PC-3 (cell line): ENCODE results near the gene AASDHPPT. TPM values are rescaled to one million over a fixed set of nuclear protein-coding genes. Genes with fewer than 3 reads are reported as not detected.

Source experiments
- ATAC-seq: fragments of 200-7000 bp; cut with Tn5 transposase; 2 replicates; pipeline ENCODE4 v1.9.1; 2020; ENCODE audit warnings: mild to moderate bottlenecking, moderate library complexity
- Bru-seq: library from RNA; stranded (reverse); fragments of 400-500 nt; gene quantifications from one replicate; lab custom pipeline; 2021; lab: Mats Ljungman, UMichigan
- BruChase-seq, 2 experiments: library from RNA; stranded (reverse); fragments of 400-500 nt; gene quantifications; one replicate each; lab custom pipeline; 2021; lab: Mats Ljungman, UMichigan
- BruUV-seq: library from RNA; stranded (reverse); fragments of 400-500 nt; replicated peaks from 2 replicates; lab custom pipeline; 2021; lab: Mats Ljungman, UMichigan
- CTCF ChIA-PET: fragments of 300-600 bp; sonication (Branson Sonifier 250); formaldehyde crosslinking; loops from one replicate; lab custom pipeline; 2022; ENCODE audit warnings: antibody characterized with exemption; lab: Charles Lee
- POLR2A ChIA-PET: fragments of 300-600 bp; sonication (Branson Sonifier 250); formaldehyde crosslinking; loops from one replicate; lab custom pipeline; 2022; ENCODE audit warnings: antibody characterized with exemption; ENCODE audit not compliant: unreplicated experiment; lab: Charles Lee
- DNase-seq: peaks from one replicate; pipeline ENCODE4 v3.0.0-alpha.2; 2015
- H2AFZ ChIP-seq: fragments of 300-600 bp; sonication (generic); 2 replicates; pipeline ENCODE4 v1.6.0; 2016; ENCODE audit warnings: antibody characterized with exemption, low read length
- H3F3A ChIP-seq: fragments of 300-600 bp; sonication (generic); one replicate; pipeline ENCODE4 v1.6.0; 2017; ENCODE audit warnings: antibody characterized with exemption, low read length, control low read depth, mild to moderate bottlenecking; ENCODE audit not compliant: unreplicated experiment
- H3K27ac ChIP-seq: fragments of 300-600 bp; sonication (generic); 2 replicates; pipeline ENCODE4 v1.5.1; 2016; ENCODE audit warnings: mild to moderate bottlenecking, low read length
- H3K27me3 ChIP-seq: fragments of 300-600 bp; sonication (generic); 2 replicates; pipeline ENCODE4 v1.6.1; 2016; ENCODE audit warnings: low read length, mixed read lengths
- H3K36me3 ChIP-seq: fragments of 300-600 bp; sonication (generic); 2 replicates; pipeline ENCODE4 v1.6.1; 2016; ENCODE audit warnings: low read depth, mixed run types, low read length, mixed read lengths
- H3K4me1 ChIP-seq: fragments of 300-600 bp; sonication (generic); 2 replicates; pipeline ENCODE4 v1.5.1; 2016; ENCODE audit warnings: low read length; ENCODE audit not compliant: insufficient read depth
- H3K4me2 ChIP-seq: fragments of 300-600 bp; sonication (generic); 2 replicates; pipeline ENCODE4 v1.6.0; 2016; ENCODE audit warnings: low read length
- H3K4me3 ChIP-seq: fragments of 300-600 bp; sonication (generic); 2 replicates; pipeline ENCODE4 v1.5.1; 2016; ENCODE audit warnings: mild to moderate bottlenecking, low read length, mixed read lengths
- H3K79me2 ChIP-seq: fragments of 300-600 bp; sonication (generic); 2 replicates; pipeline ENCODE4 v1.6.1; 2017; ENCODE audit warnings: low read length, mixed read lengths
- H3K9ac ChIP-seq: fragments of 300-600 bp; sonication (generic); 2 replicates; pipeline ENCODE4 v1.6.0; 2016; ENCODE audit warnings: mild to moderate bottlenecking, low read length
- H3K9me2 ChIP-seq: fragments of 300-600 bp; sonication (generic); replicated peaks from 2 replicates; pipeline ENCODE4 v1.6.1; 2016; ENCODE audit warnings: mixed run types, low read length, mixed read lengths
- H3K9me3 ChIP-seq: fragments of 300-600 bp; sonication (generic); 2 replicates; pipeline ENCODE4 v1.6.1; 2016; ENCODE audit warnings: low read length, mixed read lengths
- H4K20me1 ChIP-seq: fragments of 300-600 bp; sonication (generic); 2 replicates; pipeline ENCODE4 v1.6.1; 2016; ENCODE audit warnings: low read length, mixed read lengths
- CTCF ChIP-seq: fragments of 300-600 bp; sonication (generic); conservative IDR thresholded peaks from 2 replicates; pipeline ENCODE4 v1.5.1; 2017; ENCODE audit warnings: antibody characterized with exemption, low read depth, mild to moderate bottlenecking, low read length
- EZH2 ChIP-seq: fragments of 300-600 bp; sonication (generic); IDR thresholded peaks from one replicate; pipeline ENCODE4 v1.6.1; 2017; ENCODE audit warnings: antibody characterized with exemption, mild to moderate bottlenecking, low read length; ENCODE audit not compliant: unreplicated experiment
- EZH2phosphoT487 ChIP-seq: fragments of 300-600 bp; sonication (generic); IDR thresholded peaks from 2 replicates; pipeline ENCODE4 v1.6.1; 2018; ENCODE audit warnings: mild to moderate bottlenecking, antibody characterized with exemption, low read length, borderline replicate concordance
- intact Hi-C: fragments of 100-400 bp; cut with micrococcal nuclease; formaldehyde crosslinking; loops from 2 replicates; pipeline ENCODE4 v1.9.0; 2023
- long read RNA-seq: library from polyadenylated mRNA; unstranded; transcript quantifications from one replicate; pipeline ENCODE4 v2.0.0, GENCODE V29; 2021; ENCODE audit not compliant: unreplicated experiment
- total RNA-seq: library from RNA; depleted of rRNA; stranded (reverse); fragments of >200 nt; gene quantifications from 2 replicates; pipeline ENCODE4 v1.2.3, GENCODE V29; 2014; rRNA removed

The AASDHPPT gene, protein sequence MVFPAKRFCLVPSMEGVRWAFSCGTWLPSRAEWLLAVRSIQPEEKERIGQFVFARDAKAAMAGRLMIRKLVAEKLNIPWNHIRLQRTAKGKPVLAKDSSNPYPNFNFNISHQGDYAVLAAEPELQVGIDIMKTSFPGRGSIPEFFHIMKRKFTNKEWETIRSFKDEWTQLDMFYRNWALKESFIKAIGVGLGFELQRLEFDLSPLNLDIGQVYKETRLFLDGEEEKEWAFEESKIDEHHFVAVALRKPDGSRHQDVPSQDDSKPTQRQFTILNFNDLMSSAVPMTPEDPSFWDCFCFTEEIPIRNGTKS
- 27.7 and 44.2 TPM in 2 replicates for total RNA-seq
- percentile 88 among the genes with signal in this experiment for Bru-seq, nascent RNA
- BruChase-seq, experiment 1, labeled RNA remaining after a 6-hour chase: percentile 88 among the genes with signal in this experiment
- percentile 86 among the genes with signal in this experiment for BruChase-seq, experiment 2, labeled RNA remaining after a 2-hour chase
- long read RNA-seq, full-length matches to known transcripts: 160 of 162 reads
- long read RNA-seq, partial matches to known transcripts: 0 of 162 reads
- long read RNA-seq, other reads (novel, unspliced or antisense): 2 of 162 reads

- Histone ChIP-seq H3K27ac (peak within 1 kb of the TSS; percentile 65), H3K79me2 (peaks cover 50% of the 10 kb centered on the region), H2AFZ (peak within 1 kb of the TSS; percentile 96), H3K9me2 (no peaks in the 10 kb centered on the region), H3K4me3 (peak within 1 kb of the TSS; percentile 91), H3K36me3 (peaks cover 27% of the 10 kb centered on the region), H3K4me1 (peaks cover 20% of the 10 kb centered on the region), H3K4me2 (peak within 1 kb of the TSS; percentile 90), H4K20me1 (peaks cover 7% of the 10 kb centered on the region; the same call in 1 of the 2 replicates), H3K9me3 (no peaks in the 10 kb centered on the region), H3F3A (no peaks in the 10 kb centered on the region), H3K27me3 (no peaks in the 10 kb centered on the region), H3K9ac (peak within 1 kb of the TSS; percentile 97)
- TF ChIP-seq EZH2 (no peak), EZH2phosphoT487 (no peak), CTCF (no peak)
- BruUV-seq: TSS peak; percentile 52
- POLR2A ChIA-PET: interaction anchor here (0.5 to 0.6 kb wide), 10 partner anchors 9 to 1763 kb away, joined by 3 to 9 read pairs (median 6); no protein-coding TSS in a partner anchor
- DNase-seq (peak; percentile 39), ATAC-seq (peak; percentile 6)
- intact Hi-C loops: loop anchor here (1.0 to 5.0 kb wide), 4 partner anchors 56 to 206 kb away; partner anchors contain the start of gene MSANTD4
- CTCF ChIA-PET: interaction anchor here (0.9 kb wide), 1 partner anchor 215 kb away, joined by 6 read pairs; no protein-coding TSS in a partner anchor
Measured at GRCh38 chr11:106077609-106078455, at the start of gene AASDHPPT. Gene AASDHPPT, plus strand, starts transcription at chr11:106077662. Its CDS starts 49 bp downstream, at chr11:106077711.

- ChIA-PET POLR2A (no interaction called here), CTCF (no interaction called here)
- BruUV-seq: no TSS peak
- no peak overlapping the region; the same call in 1 of the 2 replicates for H3K27ac ChIP-seq
- H4K20me1 ChIP-seq: no peaks in the 10 kb centered on the region
- ATAC-seq (no peak), DNase-seq (no peak)
- TF ChIP-seq CTCF (no peak), EZH2phosphoT487 (no peak), EZH2 (no peak)
- H3F3A ChIP-seq: no peaks in the 10 kb centered on the region
- H3K9me3 ChIP-seq: no peaks in the 10 kb centered on the region
- H3K9me2 ChIP-seq: no peaks in the 10 kb centered on the region
- no peak overlapping the region for H3K4me3 ChIP-seq
- no peak overlapping the region for H3K9ac ChIP-seq
- no peak overlapping the region for H3K4me2 ChIP-seq
- H2AFZ ChIP-seq: no peak overlapping the region
- H3K27me3 ChIP-seq: no peaks in the 10 kb centered on the region
- H3K4me1 ChIP-seq: peaks cover 16% of the 10 kb centered on the region
- H3K36me3 ChIP-seq: no peaks in the 10 kb centered on the region
- intact Hi-C loops: no loop called here
- no peaks in the 10 kb centered on the region for H3K79me2 ChIP-seq
Measured at GRCh38 chr11:106030609-106031008, 46.9 kb upstream of the AASDHPPT start.
